ENCODE results near the gene VOPP1.
A peak's percentile ranks its signal among the peaks of the same experiment; 100 is the strongest.

VOPP1 gene

GRCh38 chr7:55576753-55577152, 4.5 kb upstream of the VOPP1 start:
- no peak for DNase-seq

- no peak for DNase-seq
Measured at GRCh38 chr7:55575733-55576132, 3.4 kb upstream of the VOPP1 start.

DNA sequence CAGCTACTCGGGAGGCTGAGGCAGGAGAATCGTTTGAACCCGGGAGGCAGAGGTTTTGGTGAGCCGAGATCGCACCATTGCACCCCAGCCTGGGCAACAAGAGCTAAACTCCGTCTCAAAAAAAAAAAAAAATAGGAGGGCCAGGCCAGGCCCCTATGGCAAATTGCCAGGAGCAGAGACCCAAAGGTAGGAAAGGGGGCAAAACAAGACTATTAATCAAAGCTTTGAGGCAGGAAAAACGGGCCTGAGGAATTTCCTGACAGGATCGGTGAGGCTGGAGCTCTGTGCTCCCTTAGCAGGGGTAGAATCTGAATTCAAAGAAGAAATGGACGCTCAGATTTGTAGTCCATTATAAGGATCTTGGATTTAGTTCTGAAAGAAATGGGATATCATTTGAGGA, 2.8 kb upstream of the VOPP1 start:
- DNase-seq, result no peak

GRCh38 chr7:55574051-55574717, 1.9 kb upstream of the VOPP1 start:
- no peak for DNase-seq

- peak; percentile 42 for DNase-seq
Measured at GRCh38 chr7:55573234-55573900, 1.1 kb upstream of the VOPP1 start.

GRCh38 chr7:55571511-55572377, 558 bp downstream of the VOPP1 start:
- peak; percentile 64 for DNase-seq

DNA sequence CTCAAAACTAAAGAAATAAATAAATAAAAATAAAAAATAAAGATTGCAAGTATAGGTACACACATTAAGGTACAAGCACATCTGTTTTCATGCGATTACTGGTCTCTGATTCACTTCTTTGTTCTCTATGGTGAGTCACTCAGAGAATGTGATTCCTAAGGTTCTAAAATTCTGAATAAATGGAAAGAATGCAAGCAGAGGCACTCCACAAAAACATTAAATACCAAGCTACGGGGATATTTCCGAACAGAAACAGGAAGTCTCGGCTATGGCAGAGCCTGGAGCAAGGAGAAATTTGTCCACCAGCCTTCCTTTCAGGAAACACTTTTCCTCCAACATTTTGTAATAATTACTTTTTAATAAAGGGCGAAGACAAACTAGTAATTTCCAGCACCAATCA, 1.4 kb downstream of the VOPP1 start:
- no peak for DNase-seq

DNA sequence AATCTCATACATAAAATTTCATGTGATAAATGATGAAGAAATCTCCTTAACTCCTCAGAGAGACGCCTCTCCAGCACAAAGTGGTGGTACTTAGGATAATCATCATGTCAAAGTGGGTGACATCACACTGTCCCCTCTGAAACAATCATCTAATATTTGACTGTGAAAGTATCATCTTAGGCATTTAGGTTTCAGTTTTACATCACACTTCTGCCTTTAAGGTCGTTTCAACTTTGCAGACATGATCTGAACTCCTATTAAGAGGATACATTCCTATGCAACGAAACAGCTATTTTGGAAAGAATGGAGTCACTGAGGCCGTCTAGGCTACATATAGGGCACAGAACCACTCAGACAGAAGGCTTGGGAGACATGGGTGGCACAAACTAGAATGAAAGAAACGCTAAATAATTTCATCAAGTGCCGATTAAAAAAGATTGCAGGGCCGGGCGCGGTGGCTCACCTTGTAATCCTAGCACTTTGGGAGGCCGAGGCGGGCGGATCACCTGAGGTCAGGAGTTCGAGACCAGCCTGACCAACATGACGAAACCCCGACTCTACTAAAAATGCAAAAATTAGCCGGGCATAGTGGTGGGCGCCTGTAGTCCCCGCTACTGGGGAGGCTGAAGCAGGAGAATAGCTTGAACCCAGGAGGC, 2.0 kb downstream of the VOPP1 start:
- no peak for DNase-seq

DNA sequence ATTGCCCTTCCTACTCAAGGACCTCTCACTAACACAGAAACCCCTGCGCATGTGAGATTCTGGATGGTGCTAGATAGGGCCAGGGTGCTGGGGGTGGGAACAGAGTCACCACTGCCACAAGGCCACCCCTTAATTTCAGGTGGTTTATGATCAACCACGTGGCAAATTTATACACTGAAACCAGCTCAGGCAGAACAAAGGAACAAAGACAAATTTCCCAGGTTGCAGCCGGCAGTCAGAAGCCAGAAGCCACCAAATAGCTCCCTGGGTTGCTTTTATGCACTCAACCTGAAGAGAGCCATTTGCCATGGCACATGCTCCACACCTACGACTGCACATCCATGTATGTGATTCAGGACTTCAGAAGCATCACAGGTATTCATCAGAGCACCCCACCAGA, 2.5 kb downstream of the VOPP1 start:
- peak; percentile 25 for DNase-seq

GRCh38 chr7:55569269-55569663, 3.0 kb downstream of the VOPP1 start:
- no peak for DNase-seq

DNA sequence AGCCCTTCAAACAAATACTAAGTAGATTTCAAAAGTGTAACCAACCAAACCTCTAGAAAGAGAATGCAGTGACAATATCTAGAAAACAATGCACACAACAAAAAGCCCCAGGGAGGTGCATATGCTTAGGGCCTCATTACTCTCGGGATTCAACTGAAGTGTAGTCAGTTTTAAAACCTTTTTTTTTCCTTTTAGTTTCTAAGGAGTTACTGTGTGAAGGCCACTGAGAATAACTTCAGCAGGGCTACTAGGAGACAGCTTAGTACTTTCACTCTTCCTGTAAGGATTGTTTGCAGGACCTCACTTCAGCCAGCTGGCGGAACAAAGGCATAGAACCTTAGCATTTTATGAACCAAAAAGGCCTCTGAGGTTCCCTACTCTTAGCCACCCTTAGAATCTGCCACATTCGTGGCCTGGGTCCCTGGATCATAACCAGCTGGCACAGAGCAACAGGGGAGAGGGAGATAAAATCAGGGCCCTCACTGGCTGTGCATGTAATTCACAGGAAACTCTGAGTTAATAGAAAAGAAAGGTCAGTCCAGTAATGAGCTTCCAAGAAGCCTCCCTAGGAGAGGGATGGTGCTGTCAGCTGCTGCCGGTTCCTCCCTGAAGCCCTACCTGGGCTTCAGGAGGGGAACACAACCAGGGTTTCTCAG, 3.6 kb downstream of the VOPP1 start:
- DNase-seq, result no peak

GRCh38 chr7:55567571-55567970, 4.7 kb downstream of the VOPP1 start:
- DNase-seq, result no peak

GRCh38 chr7:55565681-55566080, 6.6 kb downstream of the VOPP1 start:
- DNase-seq, result no peak

DNA sequence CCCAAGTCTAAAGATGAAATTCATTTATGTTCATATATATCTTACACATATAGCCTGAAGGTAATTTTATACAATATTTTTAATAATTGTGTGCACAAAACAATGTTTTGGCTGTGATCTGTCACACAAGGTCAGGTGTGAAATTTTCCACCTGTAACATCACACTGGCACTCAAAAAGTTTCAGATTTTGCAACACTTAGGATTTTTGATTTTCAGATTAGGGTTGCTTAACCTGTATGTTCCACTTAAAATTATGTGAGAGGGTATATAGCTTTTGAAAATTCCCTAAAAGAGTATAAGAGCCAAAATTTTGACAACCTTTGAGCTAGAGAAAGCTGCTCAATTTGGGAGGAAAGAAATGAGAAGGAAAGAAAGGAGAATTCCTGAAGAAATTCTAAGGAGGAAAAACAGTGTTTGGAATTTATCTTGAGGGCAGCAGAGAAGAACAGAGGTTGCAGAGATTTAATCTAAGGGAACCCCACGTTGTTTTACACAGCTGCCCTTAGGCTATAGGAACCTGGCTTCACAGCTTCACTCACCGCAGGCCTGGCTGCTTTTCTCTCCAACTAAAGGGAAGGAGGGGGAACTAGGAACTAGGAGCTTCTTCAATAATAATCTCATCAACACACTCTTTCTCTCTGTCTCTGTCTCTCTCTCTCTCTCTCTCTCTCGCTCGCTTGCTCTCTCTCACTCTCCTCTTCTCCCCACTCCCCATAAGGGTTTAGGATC, 8.5 kb downstream of the VOPP1 start:
- DNase-seq, result no peak

DNA sequence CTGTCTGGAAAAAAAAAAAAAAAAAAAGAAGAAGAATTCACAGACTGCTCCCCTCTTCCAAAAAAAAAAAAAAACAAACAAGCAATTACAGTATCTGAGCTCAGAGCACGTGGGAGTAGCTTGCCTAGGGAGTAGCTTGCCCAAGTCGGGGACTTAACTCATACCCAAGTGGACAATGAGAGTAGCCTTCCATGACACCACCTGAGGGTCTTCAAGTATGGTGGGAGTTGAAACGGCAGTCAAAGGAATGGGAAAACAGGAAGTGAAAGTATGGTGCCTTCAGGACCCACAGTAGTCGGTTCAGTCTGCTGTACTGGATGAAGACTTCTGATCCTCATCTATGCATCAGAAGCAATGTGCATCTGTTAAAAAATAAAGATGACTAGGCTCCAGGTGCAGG, 10.6 kb downstream of the VOPP1 start:
- no peak for DNase-seq

DNA sequence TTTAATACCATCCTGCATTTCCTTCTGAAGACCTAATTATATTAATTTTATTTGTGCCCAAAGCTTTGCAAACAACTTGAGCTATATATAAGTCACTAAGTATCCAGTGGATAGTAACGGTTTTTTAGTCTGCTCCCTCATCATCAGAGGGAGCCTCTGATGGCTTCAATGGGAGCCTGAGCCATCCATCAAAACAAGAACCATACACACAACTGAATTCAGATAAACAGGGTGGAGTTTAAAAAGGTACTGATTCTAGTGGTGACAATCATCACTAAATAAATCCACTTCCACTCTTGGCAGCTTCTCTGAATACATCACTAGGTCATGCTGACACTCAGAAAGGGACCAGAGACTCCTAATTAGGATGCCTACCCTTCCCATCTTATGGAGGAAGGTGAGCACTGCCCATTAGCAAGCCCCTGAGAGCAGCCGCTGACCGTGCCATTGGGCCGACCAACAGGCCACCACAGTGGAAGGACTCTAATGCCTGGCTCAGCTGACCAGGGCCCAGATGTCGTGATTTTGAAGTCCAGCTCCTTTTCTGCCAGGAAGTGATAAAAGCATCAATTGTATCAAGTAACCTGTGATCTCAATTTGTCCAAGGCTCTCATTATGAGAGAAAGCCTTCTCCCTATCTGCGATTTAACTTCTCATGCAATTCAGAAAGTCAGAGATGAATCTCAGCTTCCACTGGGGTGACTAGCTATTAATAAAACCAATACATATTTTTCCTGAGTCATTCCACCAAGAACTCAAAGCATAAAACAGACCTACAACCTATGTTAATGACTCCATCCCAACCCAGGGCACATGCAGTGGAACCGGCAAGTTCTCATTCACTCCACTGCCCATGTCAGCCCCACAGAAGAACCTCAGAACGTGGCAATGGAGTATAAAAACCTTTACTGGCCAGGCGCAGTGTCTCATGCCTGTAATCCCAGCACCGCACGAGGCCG, 13.1 kb downstream of the VOPP1 start:
- no peak for DNase-seq

DNA sequence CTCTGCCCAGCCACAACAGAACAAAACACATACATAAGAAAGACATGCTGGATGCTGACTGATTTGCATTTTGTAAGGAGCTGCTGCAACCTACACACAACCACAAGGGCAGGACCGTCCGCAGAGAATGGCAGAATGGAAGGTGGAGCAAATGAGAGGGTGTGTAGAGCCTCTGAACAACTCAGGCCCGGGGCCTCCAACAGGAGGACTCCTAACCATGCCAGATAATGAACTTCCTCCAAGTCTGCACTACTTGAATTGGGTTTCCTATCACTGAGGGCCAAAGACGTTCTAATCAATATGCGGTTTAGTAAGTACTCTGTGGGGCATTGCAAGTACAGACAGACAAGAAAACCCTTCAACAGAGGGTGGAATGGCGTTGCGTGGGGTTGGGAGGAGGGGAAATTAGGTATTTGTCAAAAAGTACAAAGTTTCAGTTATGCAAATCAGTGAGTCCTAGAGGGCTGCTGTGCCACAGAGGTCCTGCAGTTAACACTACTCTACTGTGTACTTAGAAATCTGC, 14.6 kb downstream of the VOPP1 start:
- no peak for DNase-seq

- no peak for DNase-seq
Measured at GRCh38 chr7:55556492-55556891, 15.8 kb downstream of the VOPP1 start.

- peak; percentile 23 for DNase-seq
Measured at GRCh38 chr7:55556031-55556430, 16.3 kb downstream of the VOPP1 start.

DNA sequence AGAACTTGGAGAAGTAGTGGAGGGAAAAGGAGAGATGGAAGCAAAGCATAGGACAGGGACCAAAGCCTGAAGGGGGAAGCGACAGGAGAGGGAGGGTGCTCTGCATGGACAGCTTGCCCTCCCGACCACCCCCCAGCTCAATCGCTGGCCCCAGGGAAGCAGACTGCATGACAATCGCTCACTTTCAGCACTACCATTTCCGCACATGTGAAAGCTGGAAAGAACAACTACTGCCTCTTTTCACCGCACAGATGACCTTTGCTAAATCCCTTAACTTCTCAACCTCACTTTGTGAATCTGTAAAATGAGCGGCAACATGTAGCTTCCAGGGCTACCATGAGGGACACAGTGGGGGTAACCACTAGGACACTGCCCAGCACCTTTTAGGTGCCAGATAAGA, 17.1 kb downstream of the VOPP1 start:
- DNase-seq, result no peak

DNA sequence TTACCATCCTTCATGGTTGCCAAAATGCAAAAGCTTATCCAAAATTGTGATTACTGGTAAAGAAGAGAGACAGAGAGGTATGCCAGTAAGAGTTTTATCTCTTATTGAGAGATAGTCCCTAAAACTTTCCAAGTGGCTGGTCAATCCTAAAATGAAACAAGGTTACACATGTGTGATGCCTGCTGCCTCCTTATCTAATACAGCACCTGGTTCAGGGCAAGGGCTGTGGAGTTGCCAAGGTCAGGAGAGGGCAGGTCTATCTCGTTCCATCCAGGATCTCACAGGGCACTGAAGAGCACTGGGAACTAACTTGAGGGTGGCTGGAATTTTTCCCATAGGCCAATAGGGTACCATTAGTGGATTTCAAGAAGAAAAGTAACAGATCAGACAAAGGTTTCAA, 18.3 kb downstream of the VOPP1 start:
- no peak for DNase-seq
